ENCODE measurements around the gene PTP4A1. TPM values are rescaled to one million over a fixed set of nuclear protein-coding genes. Genes with fewer than 3 reads are reported as not detected.
"Not testable (repeated sequence)": the region's sequence is repeated elsewhere in the genome, so short reads cannot be mapped to it uniquely, and the experiment has no call there.

The PTP4A1 gene
- total RNA-seq (32.6 and 48.1 TPM in 2 replicates), polyA plus RNA-seq (64.5 and 76.3 TPM in 2 replicates), polyA minus RNA-seq (ENCODE audit: low replicate concordance) (2.6 and 5.6 TPM in 2 replicates)
- 45.6 and 55.9 TPM in 2 replicates for polyA plus RNA-seq (2012)

DNA sequence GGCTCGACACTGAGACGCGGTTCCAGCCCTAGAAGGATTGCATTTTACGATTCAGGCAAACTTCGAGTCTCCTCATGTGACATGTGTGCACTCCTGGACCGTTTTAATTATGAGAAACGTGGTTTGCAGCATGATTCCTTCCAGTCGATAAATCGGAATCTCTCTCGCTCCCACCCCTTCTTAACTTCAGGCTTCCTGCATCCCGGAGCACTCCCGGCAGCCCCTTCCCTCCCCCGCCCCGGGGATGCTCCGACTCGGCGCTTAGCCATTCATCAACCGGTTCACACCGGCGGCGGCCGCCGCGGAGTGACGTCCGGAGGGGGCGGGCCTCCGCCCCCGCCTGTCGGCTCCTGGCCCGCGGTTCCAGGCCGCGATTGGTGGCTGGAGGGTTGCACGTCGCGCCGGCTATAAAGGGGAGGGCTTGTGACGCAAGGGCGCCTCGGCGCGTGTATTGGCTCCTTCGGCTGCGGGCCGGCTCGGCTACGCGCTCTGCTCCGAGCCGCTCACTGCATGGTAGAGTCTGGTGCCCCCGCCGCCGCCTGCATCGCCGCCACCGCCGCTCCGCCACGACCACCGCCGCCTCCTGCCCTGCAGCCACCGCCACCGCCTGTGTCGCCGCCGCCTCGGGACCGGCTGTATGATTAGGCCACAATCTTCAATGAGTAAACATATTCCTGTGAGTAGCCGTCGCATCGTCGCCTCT is at the start of gene PTP4A1, which contains the start of gene LOC128125822:
PTP4A1 (plus strand) TSS at position 437 of the 703 bp plus-strand sequence. CDS start 4,401 bp downstream, outside the sequence.
LOC128125822 (plus strand) TSS at position 437 of the 703 bp plus-strand sequence.
- Histone ChIP-seq H3K4me1 (ENCODE audit: control insufficient read depth, extremely low read depth, insufficient read depth, low read length) (no peaks in the 10 kb centered on the region), H3K9ac (ENCODE audit: insufficient read depth, low read length) (peak within 1 kb of the TSS; percentile 99), H2AFZ (ENCODE audit: low read length) (peak within 1 kb of the TSS; percentile 82), H3K9me3 (ENCODE audit: control insufficient read depth, insufficient read depth, low read depth, low read length) (no peaks in the 10 kb centered on the region), H3K27me3 (ENCODE audit: control insufficient read depth, insufficient read depth, low read length) (no peaks in the 10 kb centered on the region), H3K36me3 (ENCODE audit: control insufficient read depth, insufficient read depth, low read length) (peaks cover 3% of the 10 kb centered on the region), H3K79me2 (ENCODE audit: control insufficient read depth, insufficient read depth, low read length) (peaks cover 45% of the 10 kb centered on the region), H4K20me1 (ENCODE audit: control insufficient read depth, extremely low read depth, insufficient read depth, low read length) (no peaks in the 10 kb centered on the region), H3K4me2 (ENCODE audit: extremely low read depth, insufficient read depth, low read length) (peak within 1 kb of the TSS; percentile 79), H3K27ac (ENCODE audit: insufficient read depth, low read length) (peak within 1 kb of the TSS; percentile 97), H3K4me3 (replicated peaks in 1 of 4; ENCODE audit: control extremely low read depth in 1 of 4, insufficient read depth in 1 of 4, low read depth in 3 of 4, low read length in 4 of 4) (peak within 1 kb of the TSS; percentile 85 to 94 (median 88))
- DNase-seq (ENCODE audit: low read depth in 2 of 2): peak; percentile 97 to 98
- TF ChIP-seq EZH2 (IDR thresholded peaks at IDR 0.05; ENCODE audit: low read length, missing control alignments): no peak
- TF ChIP-seq, protein P1, sequence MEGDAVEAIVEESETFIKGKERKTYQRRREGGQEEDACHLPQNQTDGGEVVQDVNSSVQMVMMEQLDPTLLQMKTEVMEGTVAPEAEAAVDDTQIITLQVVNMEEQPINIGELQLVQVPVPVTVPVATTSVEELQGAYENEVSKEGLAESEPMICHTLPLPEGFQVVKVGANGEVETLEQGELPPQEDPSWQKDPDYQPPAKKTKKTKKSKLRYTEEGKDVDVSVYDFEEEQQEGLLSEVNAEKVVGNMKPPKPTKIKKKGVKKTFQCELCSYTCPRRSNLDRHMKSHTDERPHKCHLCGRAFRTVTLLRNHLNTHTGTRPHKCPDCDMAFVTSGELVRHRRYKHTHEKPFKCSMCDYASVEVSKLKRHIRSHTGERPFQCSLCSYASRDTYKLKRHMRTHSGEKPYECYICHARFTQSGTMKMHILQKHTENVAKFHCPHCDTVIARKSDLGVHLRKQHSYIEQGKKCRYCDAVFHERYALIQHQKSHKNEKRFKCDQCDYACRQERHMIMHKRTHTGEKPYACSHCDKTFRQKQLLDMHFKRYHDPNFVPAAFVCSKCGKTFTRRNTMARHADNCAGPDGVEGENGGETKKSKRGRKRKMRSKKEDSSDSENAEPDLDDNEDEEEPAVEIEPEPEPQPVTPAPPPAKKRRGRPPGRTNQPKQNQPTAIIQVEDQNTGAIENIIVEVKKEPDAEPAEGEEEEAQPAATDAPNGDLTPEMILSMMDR (conservative IDR thresholded peaks at IDR 0.05 in 1 of 2, IDR thresholded peaks at IDR 0.05 in 1 of 2; ENCODE audit: low read depth in 1 of 2, low read length in 2 of 2): no peak

DNA sequence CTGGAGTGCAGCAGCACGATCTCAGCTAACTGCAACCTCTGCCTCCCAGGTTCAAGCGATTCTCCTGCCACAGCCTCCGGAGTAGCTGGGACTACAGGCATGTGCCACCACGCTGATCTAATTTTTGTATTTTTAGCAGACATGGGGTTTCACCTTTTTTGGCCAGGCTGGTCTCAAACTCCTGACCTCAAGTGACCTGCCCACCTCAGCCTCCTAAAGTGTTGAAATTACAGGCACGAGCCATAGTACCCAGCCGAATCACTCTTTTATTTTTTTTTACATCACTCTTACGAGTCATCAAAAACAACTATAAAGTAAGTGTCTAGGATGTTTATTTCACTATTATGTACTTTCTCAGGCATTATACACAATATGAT is 49.4 kb upstream of the PTP4A1 start:
- H3K4me1 ChIP-seq (ENCODE audit: control insufficient read depth, extremely low read depth, insufficient read depth, low read length); H3K27me3 ChIP-seq (ENCODE audit: control insufficient read depth, insufficient read depth, low read length); H3K9me3 ChIP-seq (ENCODE audit: control insufficient read depth, insufficient read depth, low read depth, low read length); H3K36me3 ChIP-seq (ENCODE audit: control insufficient read depth, insufficient read depth, low read length); H3K27ac ChIP-seq (ENCODE audit: insufficient read depth, low read length); H3K4me3 ChIP-seq (replicated peaks in 1 of 4; ENCODE audit: control extremely low read depth in 1 of 4, insufficient read depth in 1 of 4, low read depth in 3 of 4, low read length in 4 of 4); H3K79me2 ChIP-seq (ENCODE audit: control insufficient read depth, insufficient read depth, low read length); H3K4me2 ChIP-seq (ENCODE audit: extremely low read depth, insufficient read depth, low read length); H3K9ac ChIP-seq (ENCODE audit: insufficient read depth, low read length); H4K20me1 ChIP-seq (ENCODE audit: control insufficient read depth, extremely low read depth, insufficient read depth, low read length); H2AFZ ChIP-seq (ENCODE audit: low read length): not testable (repeated sequence)
- peak in 1 of 2 donors; percentile 8 for DNase-seq (ENCODE audit: low read depth in 2 of 2)

DNA sequence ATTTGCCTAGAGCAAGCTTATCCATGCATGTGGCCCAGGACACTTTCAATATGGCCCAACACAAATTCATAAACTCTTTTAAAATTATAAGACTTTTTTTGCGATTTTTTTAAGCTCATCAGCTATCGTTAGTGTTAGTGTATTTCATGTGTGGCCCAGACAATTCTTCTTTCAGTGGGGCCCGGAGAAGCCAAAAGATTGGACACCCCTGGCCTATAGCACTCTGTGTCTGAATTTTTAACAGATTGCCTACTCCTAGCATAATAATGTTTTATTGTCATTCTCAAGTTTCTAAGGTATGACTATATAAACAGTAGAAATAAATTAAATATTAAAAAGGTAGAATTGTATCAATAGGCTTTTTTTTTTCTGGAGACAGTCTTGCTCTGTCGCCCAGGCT is 48.6 kb upstream of the PTP4A1 start:
- Histone ChIP-seq H3K79me2 (ENCODE audit: control insufficient read depth, insufficient read depth, low read length) (no peaks in the 10 kb centered on the region), H2AFZ (ENCODE audit: low read length) (no peak overlapping the region), H3K4me3 (replicated peaks in 1 of 4; ENCODE audit: control extremely low read depth in 1 of 4, insufficient read depth in 1 of 4, low read depth in 3 of 4, low read length in 4 of 4) (no peak overlapping the region), H3K4me2 (ENCODE audit: extremely low read depth, insufficient read depth, low read length) (no peak overlapping the region), H3K36me3 (ENCODE audit: control insufficient read depth, insufficient read depth, low read length) (no peaks in the 10 kb centered on the region), H3K9me3 (ENCODE audit: control insufficient read depth, insufficient read depth, low read depth, low read length) (no peaks in the 10 kb centered on the region), H3K27ac (ENCODE audit: insufficient read depth, low read length) (no peak overlapping the region), H4K20me1 (ENCODE audit: control insufficient read depth, extremely low read depth, insufficient read depth, low read length) (no peaks in the 10 kb centered on the region), H3K9ac (ENCODE audit: insufficient read depth, low read length) (no peak overlapping the region), H3K4me1 (ENCODE audit: control insufficient read depth, extremely low read depth, insufficient read depth, low read length) (peaks cover 3% of the 10 kb centered on the region), H3K27me3 (ENCODE audit: control insufficient read depth, insufficient read depth, low read length) (no peaks in the 10 kb centered on the region)
- TF ChIP-seq EZH2 (IDR thresholded peaks at IDR 0.05; ENCODE audit: low read length, missing control alignments): no peak
- TF ChIP-seq, protein P1 (conservative IDR thresholded peaks at IDR 0.05 in 1 of 2, IDR thresholded peaks at IDR 0.05 in 1 of 2; ENCODE audit: low read depth in 1 of 2, low read length in 2 of 2): no peak
- no peak for DNase-seq (ENCODE audit: low read depth in 2 of 2)
